Activated gamma-delta T cell treated with Interleukin-2 at 50 U/mL for 16 hours (primary cell): Measurements from ENCODE around the gene MTTP.

Experiments
- DNase-seq: peaks from one replicate; pipeline ENCODE4 v3.0.0-alpha.2; 2020

The MTTP gene

DNA sequence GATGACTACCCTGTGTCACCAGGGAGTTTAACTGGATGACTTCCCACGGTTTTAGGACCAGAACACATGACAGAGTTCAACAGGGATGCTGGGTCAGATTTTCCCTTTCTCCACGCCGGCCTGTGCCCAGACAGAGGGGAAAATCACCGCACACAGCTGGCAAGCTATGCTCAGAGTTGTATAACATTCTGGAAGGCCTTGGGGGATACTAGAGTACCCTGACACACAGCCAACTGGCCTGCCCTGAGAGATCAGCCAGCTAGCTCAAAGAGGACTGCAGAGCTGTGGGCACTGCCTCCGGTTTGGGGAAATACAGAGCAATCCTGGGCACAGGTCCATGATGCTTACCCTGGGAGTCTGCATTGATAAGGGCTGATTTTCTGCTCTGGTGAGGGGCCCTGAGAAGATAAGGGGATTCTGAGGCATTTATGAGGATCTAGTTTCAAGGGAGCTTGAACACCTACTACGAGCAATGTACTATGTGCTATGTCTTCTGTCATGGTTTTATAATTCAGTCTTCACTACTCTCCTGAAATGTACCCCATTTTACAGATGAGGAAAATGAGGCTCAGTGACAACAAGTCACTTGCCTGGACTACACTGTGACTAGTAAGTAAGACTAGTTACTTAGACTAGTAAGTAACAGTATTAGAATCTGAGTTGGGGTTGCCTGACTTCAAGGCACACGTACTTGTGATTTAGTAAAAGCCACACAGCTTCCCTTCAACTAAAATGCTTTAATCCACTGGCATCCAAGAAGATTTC, 68.3 kb downstream of the MTTP start:
- DNase-seq: no peak

- no peak for DNase-seq
Observed at GRCh38 chr4:99644453-99644852, 69.8 kb downstream of the MTTP start.

GRCh38 chr4:99645036-99645435, 70.4 kb downstream of the MTTP start:
- no peak for DNase-seq

- DNase-seq: no peak
Observed at GRCh38 chr4:99645638-99646037, 71.0 kb downstream of the MTTP start.

GRCh38 chr4:99647071-99647470, 72.4 kb downstream of the MTTP start:
- no peak for DNase-seq

GRCh38 chr4:99648321-99648720, 73.7 kb downstream of the MTTP start:
- no peak for DNase-seq

DNA sequence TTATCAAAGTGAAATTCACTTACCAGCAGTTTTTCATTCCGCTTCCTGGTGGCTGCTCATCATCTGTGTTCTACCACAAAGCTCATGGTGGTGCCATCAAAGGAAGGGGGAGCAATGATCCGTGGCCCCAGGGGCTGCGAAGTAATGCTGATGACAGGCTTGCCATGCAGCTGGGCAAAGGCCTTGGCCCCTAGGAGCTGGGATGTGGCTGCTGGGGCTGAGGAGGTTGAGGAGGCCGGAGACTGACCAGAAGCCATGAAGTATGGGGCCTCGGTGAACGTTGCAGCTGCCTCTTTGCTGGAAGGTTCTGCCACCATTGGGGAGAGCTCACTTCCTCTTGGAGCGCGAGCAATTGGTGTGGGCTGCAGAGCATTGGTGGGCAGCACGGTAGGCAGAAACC, 74.6 kb downstream of the MTTP start:
- DNase-seq: no peak

GRCh38 chr4:99649778-99650177, 75.2 kb downstream of the MTTP start:
- no peak for DNase-seq

DNA sequence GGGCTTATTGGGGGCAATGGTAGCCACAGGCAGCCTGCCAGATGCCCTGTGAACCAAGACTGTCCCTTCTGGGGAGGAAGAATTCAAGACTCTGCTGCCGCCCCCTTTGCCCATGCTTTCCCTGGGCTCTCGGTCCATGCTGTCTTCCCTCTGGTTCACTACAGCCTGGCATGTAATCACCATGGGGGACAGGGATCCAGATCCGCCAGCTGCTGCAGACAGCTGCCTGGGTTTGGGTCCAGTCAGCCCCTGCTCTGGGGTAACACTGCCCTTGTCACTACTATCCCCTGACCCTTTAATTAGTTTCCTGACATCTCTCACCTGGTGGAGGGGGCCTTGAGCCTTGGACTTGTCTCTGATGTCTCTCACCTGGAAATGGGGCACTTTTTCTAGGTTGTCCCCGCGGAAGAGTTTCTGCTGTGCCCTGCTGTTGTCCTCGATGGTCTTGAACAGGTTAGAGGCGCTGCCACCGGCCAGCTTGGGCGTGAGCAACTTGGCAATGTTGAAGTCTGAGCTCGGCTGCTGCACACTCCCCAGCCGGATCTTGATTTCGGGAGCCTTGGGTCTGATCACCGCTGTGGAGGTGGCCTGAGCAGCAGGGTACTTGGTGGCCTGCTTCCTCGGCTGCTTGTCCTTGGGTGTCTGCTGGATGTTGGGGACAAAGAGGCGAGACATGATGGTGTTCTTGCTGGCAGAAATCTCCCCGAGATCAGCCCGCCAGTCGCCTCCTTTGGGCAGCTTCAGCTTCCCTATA, 76.6 kb downstream of the MTTP start:
- DNase-seq: no peak

DNA sequence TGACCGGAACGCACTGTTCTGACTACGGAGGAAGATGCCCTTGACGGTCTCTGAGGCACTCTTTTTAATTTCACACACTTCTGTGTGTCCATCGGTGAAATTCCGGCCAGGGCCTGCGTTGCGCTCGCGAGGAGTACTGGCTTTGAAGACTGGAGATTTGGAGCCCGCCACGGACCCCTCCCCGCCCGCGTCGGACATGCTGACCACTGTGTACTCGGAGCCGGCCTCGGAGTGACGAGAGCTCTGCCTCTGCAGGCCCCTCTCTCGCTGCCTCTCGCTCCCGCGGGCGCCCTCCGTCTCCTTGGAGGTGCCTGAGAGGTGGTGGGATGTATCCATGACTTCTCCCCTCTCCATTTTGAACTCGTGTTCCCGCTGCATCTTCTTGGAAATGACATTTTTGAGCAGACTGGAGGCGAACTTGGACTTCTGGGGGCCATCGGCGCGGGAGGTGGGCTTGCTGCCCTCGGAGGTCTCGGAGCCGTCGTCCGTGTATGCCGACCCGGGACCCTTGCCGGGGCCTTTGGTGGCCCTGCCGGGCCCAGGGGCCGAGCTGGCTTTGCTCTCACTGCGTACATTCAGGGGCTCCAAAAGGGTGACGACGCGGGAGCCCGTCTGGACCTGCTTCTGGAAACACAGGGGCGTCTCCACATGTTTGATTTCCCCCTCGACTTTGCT, 77.3 kb downstream of the MTTP start:
- DNase-seq: no peak

GRCh38 chr4:99652596-99653436, 78.2 kb downstream of the MTTP start:
- DNase-seq: no peak

DNA sequence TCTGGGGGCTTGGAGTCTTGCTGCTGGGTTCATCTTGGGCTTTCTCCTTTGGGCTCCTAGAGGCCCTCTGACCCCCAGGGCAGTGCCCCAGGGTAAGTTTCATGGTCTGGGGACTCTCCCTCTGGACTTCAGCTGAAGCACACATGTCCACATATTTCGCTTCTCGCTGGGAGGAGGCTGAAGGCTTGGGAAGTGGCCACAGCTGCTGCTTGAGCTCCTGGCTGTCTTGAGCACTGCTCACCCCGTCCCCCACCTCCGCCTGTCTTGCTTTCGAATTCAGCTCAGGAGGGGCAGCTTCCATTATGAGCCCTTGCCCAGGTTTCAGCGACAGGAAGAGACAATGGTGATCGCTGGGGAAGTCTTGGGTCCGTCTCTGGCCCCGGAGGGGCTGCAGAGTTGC, 79.3 kb downstream of the MTTP start:
- no peak for DNase-seq

DNA sequence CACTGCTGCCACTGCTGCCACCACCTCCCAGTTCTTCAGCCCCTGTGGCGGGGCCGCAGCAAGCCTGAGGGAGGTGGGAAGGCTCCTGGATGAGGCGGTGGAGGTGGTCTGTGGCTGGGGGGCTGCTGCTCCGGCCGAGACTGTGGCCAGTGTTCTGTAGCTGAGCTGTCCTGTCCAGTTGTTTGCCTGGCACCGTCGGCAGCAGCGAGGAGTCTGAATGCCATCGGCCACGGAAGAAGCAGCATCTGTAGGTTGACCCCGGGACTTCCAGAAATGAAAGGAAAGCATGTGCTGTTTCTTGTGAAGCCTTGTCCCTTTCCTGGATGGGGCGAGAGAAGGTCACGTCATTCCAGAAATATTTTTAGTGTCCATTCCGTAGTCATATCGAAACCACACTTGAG, 79.7 kb downstream of the MTTP start:
- DNase-seq: no peak

- no peak for DNase-seq
Observed at GRCh38 chr4:99655308-99656081, 80.9 kb downstream of the MTTP start.

DNA sequence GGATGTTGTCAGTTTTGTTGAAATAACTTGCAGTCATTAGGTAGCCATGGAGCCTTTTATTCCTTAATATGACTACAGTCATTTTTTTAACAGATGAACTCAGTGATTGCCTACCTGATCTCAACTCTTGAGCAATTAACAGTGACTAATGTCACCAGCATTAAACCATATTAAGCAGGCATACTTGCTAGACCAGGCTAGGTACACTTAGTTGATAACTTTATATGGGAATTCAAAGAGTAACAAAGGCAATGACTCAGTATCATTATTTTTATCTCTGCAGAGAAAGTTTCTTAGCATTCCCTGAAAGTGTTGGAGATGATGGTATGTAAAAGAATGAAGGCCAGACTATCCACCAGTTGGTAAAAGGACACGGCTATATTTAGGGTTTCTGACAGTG, 83.2 kb downstream of the MTTP start, which contains the start of gene C4orf54:
Gene C4orf54, minus strand, starts transcription at position 31 of the 400 bp plus-strand sequence. CDS start 3,180 bp downstream, outside the sequence.
- no peak for DNase-seq

- no peak for DNase-seq
Observed at GRCh38 chr4:99658666-99659065, 84.0 kb downstream of the MTTP start.

- DNase-seq: no peak
Observed at GRCh38 chr4:99661907-99662306, 87.3 kb downstream of the MTTP start.

- no peak for DNase-seq
Observed at GRCh38 chr4:99664716-99665115, 90.1 kb downstream of the MTTP start.

- DNase-seq: no peak
Observed at GRCh38 chr4:99665983-99666382, 91.4 kb downstream of the MTTP start.

GRCh38 chr4:99668472-99668871, 93.8 kb downstream of the MTTP start:
- DNase-seq: no peak

DNA sequence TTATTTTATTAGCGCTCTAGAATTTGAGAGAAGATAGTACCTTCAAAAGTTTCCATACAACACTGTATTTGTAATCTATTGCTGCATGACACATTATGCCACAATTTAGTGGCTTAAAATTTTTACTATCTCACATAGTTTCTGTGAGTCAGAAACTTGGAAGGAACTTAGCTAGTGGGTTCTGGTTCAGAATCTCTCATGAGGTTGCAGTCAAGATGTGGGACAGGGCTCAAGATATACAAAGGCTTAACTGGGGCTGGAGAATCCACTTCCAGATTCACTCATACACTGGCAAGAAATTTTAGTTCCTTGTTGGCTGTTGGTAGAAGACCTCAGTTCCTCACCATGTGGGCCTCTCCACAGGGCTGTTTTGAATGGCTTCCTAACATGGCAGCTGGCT, 94.5 kb downstream of the MTTP start:
- DNase-seq: no peak
